ENCODE data around the gene CSNK1E.

The CSNK1E gene

GRCh38 chr22:38272373-38273134 lies 44.7 kb downstream of the CSNK1E start, which contains the start of gene TMEM184B:
Gene TMEM184B, minus strand, starts transcription at chr22:38273010. Its CDS starts 25,049 bp downstream, at chr22:38247961.
- DNase-seq (ENCODE audit: low read depth): peak; percentile 73
- no peak for TF ChIP-seq CTCF (IDR thresholded peaks at IDR 0.05; ENCODE audit: low read length, missing control alignments)
- peak within 1 kb of the TSS; percentile 89 for H3K4me3 ChIP-seq (replicated peaks; ENCODE audit: low read depth, low read length)

- TF ChIP-seq CTCF (IDR thresholded peaks at IDR 0.05; ENCODE audit: low read length, missing control alignments): no peak
- DNase-seq (ENCODE audit: low read depth): no peak
Measured at GRCh38 chr22:38271927-38272372, 45.3 kb downstream of the CSNK1E start.

GRCh38 chr22:38271101-38271500 lies 46.1 kb downstream of the CSNK1E start:
- no peak for DNase-seq (ENCODE audit: low read depth)
- H3K4me3 ChIP-seq (replicated peaks; ENCODE audit: low read depth, low read length): peak overlapping the region; percentile 89
- no peak for TF ChIP-seq CTCF (IDR thresholded peaks at IDR 0.05; ENCODE audit: low read length, missing control alignments)

More at GRCh38 chr22:38271927-38272372, 45.3 kb downstream of the CSNK1E start:
- H3K4me3 ChIP-seq (replicated peaks; ENCODE audit: low read depth, low read length): peak overlapping the region; percentile 89

- peak overlapping the region; percentile 89 for H3K4me3 ChIP-seq (replicated peaks; ENCODE audit: low read depth, low read length)
- no peak for DNase-seq (ENCODE audit: low read depth)
- TF ChIP-seq CTCF (IDR thresholded peaks at IDR 0.05; ENCODE audit: low read length, missing control alignments): no peak
Measured at GRCh38 chr22:38270091-38270992, 46.9 kb downstream of the CSNK1E start.

GRCh38 chr22:38269466-38269865 lies 47.8 kb downstream of the CSNK1E start:
- H3K4me3 ChIP-seq (replicated peaks; ENCODE audit: low read depth, low read length): no peak overlapping the region
- DNase-seq (ENCODE audit: low read depth): no peak
- TF ChIP-seq CTCF (IDR thresholded peaks at IDR 0.05; ENCODE audit: low read length, missing control alignments): no peak

- DNase-seq (ENCODE audit: low read depth): peak; percentile 90
- no peak overlapping the region for H3K4me3 ChIP-seq (replicated peaks; ENCODE audit: low read depth, low read length)
- no peak for TF ChIP-seq CTCF (IDR thresholded peaks at IDR 0.05; ENCODE audit: low read length, missing control alignments)
Measured at GRCh38 chr22:38267086-38267485, 50.1 kb downstream of the CSNK1E start.
